Breast epithelium (tissue), 3 donors: ENCODE data around the gene C11orf98.

Source experiments
- POLR2AphosphoS5 ChIP-seq, 3 donors: sonication (generic); formaldehyde crosslinking; IDR thresholded peaks; one replicate each; pipeline ENCODE4 v1.6.1; 2017; ENCODE audit warnings: antibody characterized with exemption in 3 of 3
- TF ChIP-seq, protein P1 (sequence below), 3 donors: fragments of 450-650 bp; IDR thresholded peaks; one replicate each; pipeline ENCODE4 v1.5.1; 2016 to 2017; ENCODE audit warnings: antibody characterized with exemption in 3 of 3, mild to moderate bottlenecking in 3 of 3, moderate library complexity in 3 of 3

GRCh38 chr11:62677156-62677555 lies 12.1 kb upstream of the C11orf98 start:
- TF ChIP-seq, protein P1, sequence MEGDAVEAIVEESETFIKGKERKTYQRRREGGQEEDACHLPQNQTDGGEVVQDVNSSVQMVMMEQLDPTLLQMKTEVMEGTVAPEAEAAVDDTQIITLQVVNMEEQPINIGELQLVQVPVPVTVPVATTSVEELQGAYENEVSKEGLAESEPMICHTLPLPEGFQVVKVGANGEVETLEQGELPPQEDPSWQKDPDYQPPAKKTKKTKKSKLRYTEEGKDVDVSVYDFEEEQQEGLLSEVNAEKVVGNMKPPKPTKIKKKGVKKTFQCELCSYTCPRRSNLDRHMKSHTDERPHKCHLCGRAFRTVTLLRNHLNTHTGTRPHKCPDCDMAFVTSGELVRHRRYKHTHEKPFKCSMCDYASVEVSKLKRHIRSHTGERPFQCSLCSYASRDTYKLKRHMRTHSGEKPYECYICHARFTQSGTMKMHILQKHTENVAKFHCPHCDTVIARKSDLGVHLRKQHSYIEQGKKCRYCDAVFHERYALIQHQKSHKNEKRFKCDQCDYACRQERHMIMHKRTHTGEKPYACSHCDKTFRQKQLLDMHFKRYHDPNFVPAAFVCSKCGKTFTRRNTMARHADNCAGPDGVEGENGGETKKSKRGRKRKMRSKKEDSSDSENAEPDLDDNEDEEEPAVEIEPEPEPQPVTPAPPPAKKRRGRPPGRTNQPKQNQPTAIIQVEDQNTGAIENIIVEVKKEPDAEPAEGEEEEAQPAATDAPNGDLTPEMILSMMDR (IDR thresholded peaks at IDR 0.05) = no peak
- no peak for TF ChIP-seq POLR2AphosphoS5 (IDR thresholded peaks at IDR 0.05)
